Measurements from ENCODE around the gene OGA. TPM values are rescaled to one million over a fixed set of nuclear protein-coding genes. Genes with fewer than 3 reads are reported as not detected.

Gene OGA
- total and polyA plus RNA-seq, 9 of the 15 experiments (the other 6 are each of a cell fraction or from before 2014, with no cell fraction given): 13.5 to 73.5 (median 59.5) TPM

DNA sequence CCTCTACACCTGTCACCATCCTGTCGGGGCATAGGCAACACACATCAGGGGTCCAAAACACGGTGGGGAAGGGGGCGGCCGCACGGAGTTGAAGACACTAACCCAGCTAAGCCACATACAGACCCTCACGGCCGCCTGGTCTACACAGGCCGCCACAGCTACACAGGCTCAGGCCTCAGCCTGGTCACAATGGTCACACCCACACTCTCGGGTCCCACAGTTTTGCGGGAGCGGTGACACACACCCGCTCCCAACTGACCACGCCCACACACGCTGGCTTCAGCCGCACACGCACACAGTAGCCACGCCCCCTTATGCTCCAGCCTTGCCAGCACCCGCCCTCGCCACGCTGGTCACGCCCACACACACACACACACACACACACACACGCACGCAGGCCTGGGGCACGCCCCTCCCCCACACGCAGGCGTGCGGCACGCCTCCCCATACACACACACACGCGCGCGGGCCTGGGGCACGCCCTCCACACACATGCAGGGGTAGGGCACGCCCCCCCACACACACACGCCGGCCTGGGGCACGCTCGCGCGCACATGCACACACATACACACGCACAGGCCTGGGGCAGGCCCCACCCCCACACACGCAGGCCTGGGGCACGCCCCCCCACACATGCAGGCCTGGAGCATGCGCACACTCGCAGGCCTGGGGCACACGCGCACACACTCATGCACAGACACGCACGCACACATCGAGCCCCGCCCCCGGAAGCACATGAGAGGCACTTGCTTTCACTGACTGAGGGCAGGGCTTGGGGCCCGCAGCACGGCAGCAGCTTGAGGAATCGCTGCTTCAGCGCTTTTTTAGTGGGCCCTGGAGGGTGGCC lies 12.3 kb upstream of the OGA start (continued):
- TF ChIP-seq, protein P1, sequence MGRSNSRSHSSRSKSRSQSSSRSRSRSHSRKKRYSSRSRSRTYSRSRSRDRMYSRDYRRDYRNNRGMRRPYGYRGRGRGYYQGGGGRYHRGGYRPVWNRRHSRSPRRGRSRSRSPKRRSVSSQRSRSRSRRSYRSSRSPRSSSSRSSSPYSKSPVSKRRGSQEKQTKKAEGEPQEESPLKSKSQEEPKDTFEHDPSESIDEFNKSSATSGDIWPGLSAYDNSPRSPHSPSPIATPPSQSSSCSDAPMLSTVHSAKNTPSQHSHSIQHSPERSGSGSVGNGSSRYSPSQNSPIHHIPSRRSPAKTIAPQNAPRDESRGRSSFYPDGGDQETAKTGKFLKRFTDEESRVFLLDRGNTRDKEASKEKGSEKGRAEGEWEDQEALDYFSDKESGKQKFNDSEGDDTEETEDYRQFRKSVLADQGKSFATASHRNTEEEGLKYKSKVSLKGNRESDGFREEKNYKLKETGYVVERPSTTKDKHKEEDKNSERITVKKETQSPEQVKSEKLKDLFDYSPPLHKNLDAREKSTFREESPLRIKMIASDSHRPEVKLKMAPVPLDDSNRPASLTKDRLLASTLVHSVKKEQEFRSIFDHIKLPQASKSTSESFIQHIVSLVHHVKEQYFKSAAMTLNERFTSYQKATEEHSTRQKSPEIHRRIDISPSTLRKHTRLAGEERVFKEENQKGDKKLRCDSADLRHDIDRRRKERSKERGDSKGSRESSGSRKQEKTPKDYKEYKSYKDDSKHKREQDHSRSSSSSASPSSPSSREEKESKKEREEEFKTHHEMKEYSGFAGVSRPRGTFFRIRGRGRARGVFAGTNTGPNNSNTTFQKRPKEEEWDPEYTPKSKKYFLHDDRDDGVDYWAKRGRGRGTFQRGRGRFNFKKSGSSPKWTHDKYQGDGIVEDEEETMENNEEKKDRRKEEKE (IDR thresholded peaks at IDR 0.05; ENCODE audit: borderline replicate concordance in 1 of 2, control insufficient read depth in 1 of 2, low read depth in 2 of 2, low read length in 1 of 2): no peak; a peak in 1 of 4 replicates
- TF ChIP-seq HSF4 (CRISPR knock-in tag; IDR thresholded peaks at IDR 0.05; ENCODE audit: borderline replicate concordance) (no peak), ZNF444 (CRISPR knock-in tag; IDR thresholded peaks at IDR 0.05) (no peak), ZNF551 (CRISPR knock-in tag; IDR thresholded peaks at IDR 0.05) (no peak), RBM15 (IDR thresholded peaks at IDR 0.05; ENCODE audit: insufficient read depth, low read length) (no peak), U2AF2 (optimal IDR thresholded peaks at IDR 0.05; ENCODE audit: low read depth, low read length) (no peak), ZNF696 (CRISPR knock-in tag; conservative IDR thresholded peaks at IDR 0.05) (no peak), KDM2B (CRISPR knock-in tag; IDR thresholded peaks at IDR 0.05) (no peak), ZNF212 (CRISPR knock-in tag; IDR thresholded peaks at IDR 0.05) (no peak), COPS2 (conservative IDR thresholded peaks at IDR 0.05) (no peak), GATA2 (CRISPR knock-in tag; IDR thresholded peaks at IDR 0.05) (no peak), ZNF23 (CRISPR knock-in tag; IDR thresholded peaks at IDR 0.05) (no peak), PTRF (tag; IDR thresholded peaks at IDR 0.05) (no peak), MECOM (CRISPR knock-in tag; IDR thresholded peaks at IDR 0.05) (no peak), ZNF347 (CRISPR knock-in tag; IDR thresholded peaks at IDR 0.05; ENCODE audit: low read depth) (no peak), RBM25 (IDR thresholded peaks at IDR 0.05; ENCODE audit: low read depth, low read length, severe bottlenecking) (no peak), EHMT2 (IDR thresholded peaks at IDR 0.05) (no peak)
- TF ChIP-seq, protein P2, sequence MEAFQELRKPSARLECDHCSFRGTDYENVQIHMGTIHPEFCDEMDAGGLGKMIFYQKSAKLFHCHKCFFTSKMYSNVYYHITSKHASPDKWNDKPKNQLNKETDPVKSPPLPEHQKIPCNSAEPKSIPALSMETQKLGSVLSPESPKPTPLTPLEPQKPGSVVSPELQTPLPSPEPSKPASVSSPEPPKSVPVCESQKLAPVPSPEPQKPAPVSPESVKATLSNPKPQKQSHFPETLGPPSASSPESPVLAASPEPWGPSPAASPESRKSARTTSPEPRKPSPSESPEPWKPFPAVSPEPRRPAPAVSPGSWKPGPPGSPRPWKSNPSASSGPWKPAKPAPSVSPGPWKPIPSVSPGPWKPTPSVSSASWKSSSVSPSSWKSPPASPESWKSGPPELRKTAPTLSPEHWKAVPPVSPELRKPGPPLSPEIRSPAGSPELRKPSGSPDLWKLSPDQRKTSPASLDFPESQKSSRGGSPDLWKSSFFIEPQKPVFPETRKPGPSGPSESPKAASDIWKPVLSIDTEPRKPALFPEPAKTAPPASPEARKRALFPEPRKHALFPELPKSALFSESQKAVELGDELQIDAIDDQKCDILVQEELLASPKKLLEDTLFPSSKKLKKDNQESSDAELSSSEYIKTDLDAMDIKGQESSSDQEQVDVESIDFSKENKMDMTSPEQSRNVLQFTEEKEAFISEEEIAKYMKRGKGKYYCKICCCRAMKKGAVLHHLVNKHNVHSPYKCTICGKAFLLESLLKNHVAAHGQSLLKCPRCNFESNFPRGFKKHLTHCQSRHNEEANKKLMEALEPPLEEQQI (IDR thresholded peaks at IDR 0.05): no peak
- TF ChIP-seq, protein P3, sequence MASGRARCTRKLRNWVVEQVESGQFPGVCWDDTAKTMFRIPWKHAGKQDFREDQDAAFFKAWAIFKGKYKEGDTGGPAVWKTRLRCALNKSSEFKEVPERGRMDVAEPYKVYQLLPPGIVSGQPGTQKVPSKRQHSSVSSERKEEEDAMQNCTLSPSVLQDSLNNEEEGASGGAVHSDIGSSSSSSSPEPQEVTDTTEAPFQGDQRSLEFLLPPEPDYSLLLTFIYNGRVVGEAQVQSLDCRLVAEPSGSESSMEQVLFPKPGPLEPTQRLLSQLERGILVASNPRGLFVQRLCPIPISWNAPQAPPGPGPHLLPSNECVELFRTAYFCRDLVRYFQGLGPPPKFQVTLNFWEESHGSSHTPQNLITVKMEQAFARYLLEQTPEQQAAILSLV (tag; IDR thresholded peaks at IDR 0.05): no peak
- TF ChIP-seq, protein P4, sequence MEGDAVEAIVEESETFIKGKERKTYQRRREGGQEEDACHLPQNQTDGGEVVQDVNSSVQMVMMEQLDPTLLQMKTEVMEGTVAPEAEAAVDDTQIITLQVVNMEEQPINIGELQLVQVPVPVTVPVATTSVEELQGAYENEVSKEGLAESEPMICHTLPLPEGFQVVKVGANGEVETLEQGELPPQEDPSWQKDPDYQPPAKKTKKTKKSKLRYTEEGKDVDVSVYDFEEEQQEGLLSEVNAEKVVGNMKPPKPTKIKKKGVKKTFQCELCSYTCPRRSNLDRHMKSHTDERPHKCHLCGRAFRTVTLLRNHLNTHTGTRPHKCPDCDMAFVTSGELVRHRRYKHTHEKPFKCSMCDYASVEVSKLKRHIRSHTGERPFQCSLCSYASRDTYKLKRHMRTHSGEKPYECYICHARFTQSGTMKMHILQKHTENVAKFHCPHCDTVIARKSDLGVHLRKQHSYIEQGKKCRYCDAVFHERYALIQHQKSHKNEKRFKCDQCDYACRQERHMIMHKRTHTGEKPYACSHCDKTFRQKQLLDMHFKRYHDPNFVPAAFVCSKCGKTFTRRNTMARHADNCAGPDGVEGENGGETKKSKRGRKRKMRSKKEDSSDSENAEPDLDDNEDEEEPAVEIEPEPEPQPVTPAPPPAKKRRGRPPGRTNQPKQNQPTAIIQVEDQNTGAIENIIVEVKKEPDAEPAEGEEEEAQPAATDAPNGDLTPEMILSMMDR (IDR thresholded peaks at IDR 0.05 in 2 of 3, conservative IDR thresholded peaks at IDR 0.05 in 1 of 3; ENCODE audit: insufficient read depth in 2 of 3, low read depth in 1 of 3, low read length in 3 of 3): no peak

All from K562 (cell line).